GM18870 (cell line): ENCODE data around the gene KLK6.

Experiments used
- ATAC-seq: cut with Tn5 transposase; IDR thresholded peaks from one replicate; pipeline ENCODE4 v1.9.1; 2021; ENCODE audit warnings: moderate library complexity; ENCODE audit not compliant: unreplicated experiment

The KLK6 gene

DNA sequence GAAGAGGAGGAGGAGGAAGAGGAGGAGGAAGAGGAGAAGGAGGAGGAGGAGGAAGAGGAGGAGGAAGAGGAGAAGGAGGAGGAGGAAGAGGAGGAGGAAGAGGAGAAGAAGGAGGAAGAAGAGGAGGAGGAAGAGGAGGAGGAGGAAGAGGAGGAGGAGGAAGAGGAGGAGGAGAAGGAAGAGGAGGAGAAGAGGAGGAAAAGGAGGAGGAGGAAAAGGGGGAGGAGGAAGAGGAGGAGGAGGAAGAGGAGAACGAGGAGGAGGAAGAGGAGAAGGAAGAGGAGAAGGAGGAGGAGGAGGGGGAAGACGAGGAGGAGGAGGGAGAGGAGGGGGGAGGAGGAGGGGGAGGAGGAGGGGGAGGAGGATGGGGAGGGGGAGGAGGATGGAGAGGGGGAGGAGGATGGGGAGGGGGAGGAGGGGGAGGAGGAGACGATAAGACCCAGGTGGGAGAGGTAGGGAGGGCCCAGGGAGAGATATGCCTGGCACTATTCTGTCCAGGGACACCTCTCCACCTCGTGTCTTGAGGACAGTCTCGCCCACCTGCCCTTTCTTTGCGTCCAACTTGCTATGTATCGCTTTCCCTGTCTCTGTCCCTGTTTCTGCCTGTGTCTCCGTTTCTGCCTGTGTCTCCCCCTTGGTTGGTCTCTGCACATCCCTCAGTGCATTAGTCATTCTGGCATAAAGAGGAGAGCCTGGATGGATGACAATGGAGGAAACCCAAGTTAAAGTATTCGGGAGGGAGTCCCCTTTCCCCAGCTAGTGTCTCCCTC is 9.5 kb downstream of the KLK6 start:
- ATAC-seq = no peak

DNA sequence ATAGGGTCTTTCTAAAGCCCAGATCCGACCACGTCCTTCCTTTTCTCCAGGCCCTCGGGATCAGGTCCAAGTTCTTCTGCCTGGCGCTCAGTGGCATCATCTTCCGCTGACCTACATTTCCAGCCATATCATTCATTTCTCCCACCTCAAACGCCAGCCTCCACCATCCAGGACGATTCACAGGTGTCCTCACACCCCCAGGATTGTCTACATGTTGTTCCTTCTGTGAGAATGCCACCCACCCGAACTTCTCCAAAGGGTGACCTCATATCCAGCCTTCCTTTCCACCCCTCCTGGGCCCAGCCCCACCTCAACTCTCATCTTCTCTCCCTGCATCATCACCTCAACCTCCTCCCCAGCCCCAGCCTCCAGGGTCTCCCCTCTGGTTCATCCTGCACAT is 11.8 kb downstream of the KLK6 start:
- no peak for ATAC-seq

DNA sequence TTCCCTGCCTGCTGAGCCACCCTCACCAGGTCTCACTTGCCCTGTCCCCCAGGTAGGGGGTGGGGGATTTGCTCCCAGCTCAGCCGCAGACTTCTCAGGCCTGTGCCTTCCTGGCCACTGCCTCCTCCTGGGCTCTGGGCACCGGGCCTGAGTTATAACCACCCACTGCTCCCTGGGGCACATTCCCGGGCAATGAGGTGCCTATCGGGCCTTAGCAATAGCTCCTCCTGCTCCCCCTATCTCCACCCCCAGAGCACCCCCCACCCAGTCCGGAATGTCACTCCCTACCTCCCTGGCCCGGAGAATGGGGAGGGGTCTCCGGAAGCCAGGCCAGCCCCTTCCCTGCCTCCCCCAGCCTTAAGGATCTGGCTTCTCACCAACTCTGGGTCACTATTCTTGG is 16.5 kb downstream of the KLK6 start, which contains the start of gene KLK5:
TSS of gene KLK5 (minus strand) at position 129 of the 400 bp plus-strand sequence. CDS start 381 bp downstream, outside the sequence.
- ATAC-seq = no peak

DNA sequence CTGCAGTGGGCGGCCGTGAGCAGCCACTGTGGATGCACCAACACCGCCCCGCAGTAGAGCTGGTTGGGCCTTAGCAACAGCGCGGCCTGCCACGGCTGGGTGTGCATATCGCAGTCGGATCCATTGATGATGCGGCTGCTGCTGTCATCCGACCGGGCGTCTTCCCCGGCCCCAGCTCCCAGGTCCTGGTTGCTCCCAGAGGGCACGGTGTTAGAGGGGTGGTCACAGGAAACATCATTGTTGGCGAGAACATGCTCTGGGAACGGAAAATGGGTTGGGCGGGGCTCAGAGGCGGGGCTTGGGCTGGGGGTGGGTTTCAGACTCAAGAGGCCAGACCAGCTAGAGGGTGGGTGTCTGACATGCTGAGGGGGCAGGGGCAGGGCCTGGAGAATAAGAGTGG is 19.5 kb downstream of the KLK6 start:
- no peak for ATAC-seq

DNA sequence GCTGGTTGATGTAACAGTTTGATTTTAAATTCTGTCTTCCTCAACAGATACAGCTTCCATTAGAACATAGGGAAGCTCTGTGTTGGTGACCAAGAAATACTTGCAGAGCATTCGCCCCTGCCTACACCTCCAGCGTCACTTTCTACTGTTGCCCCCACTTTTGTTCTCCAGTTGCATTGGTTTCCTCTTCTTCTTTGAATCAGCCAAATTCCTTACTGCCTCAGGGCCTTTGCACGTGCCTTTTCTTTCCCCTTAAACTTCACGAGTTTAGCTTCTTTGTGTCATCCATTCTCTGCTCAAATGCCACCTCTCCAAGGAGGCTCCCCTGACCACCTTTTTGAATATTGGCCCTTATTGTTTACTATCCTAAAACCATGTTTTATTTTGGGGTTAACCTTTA is 22.3 kb downstream of the KLK6 start:
- ATAC-seq = no peak

DNA sequence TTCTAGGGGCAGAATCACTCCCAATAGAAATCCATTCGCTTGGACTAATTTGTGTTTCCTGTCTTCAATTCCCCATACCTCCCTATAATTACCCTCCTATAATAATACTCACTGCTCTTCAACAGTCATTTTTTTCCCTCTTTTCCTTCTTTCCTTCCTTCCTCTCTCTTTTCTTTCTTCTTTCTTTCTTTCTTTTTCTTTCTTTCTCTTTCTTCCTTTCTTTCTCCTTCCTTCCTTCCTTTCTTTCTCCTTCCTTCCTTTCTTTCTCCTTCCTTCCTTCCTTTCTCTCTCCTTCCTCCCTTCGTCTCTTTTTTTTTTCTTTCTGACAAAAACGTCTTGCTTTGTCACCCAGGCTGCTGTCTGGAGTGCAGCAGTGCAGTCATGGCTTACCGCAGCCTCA is 24.6 kb downstream of the KLK6 start:
- ATAC-seq = no peak

DNA sequence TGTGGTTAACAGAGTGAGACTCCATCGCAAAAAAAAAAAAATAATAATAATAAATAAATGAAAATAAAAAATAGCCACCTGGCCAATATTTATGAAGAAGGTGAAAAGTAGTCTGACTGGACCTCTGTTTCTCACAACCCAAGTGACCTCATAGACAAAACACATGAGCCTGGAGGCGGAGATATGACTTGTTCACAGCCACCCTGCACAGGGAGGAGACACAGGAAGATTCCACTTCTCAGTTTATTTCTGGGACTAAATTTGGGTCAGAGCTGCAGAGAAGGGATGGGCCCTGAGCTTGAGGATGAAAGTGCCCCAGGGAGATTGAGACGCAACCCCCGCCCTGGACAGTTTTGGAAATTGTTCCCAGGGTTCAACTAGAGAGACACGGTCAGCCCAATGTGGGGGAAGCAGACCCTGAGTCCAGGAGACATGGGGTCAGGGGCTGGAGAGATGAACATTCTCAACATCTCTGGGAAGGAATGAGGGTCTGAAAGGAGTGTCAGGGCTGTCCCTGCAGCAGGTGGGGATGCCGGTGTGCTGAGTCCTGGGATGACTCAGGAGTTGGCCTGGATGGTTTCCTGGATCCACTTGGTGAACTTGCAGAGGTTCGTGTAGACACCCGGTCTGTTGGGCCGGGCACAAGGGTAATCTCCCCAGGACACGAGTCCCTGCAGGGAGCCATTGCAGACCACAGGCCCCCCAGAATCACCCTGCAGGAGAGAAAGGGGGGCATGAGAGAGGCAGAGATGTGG is 26.1 kb downstream of the KLK6 start:
- ATAC-seq = no peak

DNA sequence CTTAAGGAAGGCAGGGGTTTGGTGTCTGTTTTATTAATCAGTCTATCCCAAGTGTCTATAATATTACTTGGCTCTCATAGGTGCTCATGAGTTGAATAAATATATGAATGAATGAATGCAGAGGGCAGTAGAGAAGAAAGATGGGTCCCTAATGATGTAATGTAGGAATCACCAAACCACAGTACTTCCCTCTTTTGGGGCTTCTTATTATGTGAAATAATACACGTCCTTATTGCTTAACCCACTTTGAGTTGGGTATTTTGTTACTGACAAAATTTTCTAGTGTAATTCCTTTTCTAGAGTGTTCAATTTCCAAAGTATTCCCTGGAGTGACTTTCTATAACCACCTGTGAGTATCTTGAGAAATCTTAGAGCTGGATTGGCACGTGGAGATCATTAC is 29.8 kb downstream of the KLK6 start:
- no peak for ATAC-seq

DNA sequence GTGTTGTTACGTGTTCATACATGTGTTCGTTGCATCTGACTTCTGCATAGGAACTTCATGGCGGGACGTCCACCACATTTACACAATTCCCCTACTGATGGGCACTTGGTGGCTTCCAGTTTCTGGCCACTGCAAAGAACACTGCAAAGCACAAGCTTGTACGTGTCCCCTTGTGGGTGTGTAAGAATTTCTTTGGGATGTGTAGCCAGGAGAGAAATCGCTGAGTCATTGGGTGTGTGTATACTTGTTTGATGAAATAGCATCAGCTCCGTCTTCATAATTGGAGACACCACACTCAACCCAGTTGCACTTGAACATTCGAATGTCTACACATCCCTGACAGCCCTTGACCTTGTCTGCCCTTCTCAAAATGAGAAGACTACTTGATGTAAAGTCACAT is 35.8 kb downstream of the KLK6 start:
- ATAC-seq = no peak

DNA sequence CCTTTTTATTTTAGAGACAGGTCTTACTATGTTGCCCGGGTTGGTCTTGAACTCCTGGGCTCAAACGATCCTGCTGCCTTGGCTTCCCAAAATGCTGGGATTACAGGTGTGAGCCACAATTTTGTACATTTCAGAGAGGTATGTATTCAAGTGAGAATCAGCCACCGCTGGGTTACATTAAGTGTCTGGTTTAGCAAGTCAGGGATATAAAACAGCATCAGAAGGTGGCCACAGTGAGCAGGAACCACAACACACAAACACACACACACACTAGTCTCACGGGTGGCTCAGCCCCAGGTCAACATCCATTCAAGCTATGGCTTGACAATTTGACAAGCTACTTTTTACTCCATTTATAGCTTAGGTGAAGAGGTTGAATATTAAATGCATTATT is 36.7 kb downstream of the KLK6 start:
- ATAC-seq = no peak

DNA sequence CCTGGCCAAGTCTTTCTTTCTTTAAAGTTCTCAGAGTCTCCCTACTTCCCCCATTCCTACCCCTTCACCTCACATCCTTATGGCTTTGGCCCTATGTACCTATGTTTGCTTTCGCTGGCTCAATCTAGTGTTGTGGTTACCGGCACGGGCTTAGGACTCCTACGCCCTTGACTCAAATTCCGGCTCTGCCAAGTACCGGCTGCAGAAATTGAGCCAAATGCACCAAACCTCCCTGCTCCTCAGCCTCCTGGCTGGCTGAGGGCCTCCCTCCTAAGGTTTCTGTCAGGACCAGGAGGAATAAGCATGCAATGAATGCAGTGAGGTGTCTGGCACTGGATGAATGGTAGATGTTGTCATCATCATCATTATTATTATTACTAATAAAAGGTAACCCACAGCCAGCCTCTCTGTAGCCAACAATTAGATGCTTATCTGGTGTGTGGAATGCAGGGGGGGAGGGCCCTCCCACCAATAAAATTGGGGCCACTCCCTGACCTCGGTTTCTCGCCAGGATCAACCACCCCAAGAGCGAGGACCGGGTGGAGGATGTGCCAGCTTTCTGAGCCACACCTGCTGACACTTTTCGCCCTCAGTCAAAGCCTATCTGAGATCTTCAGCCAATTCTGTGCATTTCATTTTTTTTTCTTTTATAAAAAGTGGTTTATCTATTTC is 37.2 kb downstream of the KLK6 start:
- ATAC-seq = no peak

DNA sequence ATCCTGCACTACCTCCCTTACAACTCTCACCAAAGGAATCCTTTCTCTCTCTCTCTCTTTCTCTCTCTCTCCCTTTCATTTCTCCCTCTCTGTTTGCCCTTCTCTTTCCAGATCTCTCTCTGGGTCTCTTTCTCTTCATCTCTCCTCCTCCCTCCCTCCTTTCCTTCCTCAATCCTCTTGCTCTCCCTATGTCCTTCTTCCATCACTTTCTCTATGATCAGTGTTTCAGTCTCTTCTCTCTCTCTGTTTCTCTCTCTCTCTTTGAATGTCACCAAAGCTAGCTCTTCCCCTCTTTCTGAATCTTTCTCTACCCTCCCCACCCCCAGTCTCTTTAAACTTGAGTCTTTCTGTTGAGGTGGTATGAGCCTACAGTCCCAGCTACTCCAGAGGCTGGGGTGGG is 38.4 kb downstream of the KLK6 start:
- ATAC-seq = no peak

DNA sequence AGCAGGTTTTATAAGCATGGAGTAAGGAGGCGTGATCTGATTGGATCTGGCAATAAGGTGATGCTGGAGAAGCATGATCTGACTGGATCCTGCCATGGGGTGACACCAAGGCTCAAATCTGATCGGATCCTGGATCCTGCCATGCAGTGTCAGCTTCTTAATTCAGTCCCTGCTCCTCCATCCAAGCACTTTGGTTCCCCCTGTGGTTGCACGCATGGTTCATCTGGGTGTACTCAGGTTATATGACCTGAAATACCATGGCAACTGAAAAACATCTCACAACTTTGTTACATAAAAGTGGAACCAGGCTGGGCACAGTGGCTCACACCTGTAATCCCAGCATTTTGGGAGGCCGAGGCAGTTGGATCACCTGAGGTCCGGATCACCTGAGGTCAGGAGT is 40.6 kb downstream of the KLK6 start:
- no peak for ATAC-seq

DNA sequence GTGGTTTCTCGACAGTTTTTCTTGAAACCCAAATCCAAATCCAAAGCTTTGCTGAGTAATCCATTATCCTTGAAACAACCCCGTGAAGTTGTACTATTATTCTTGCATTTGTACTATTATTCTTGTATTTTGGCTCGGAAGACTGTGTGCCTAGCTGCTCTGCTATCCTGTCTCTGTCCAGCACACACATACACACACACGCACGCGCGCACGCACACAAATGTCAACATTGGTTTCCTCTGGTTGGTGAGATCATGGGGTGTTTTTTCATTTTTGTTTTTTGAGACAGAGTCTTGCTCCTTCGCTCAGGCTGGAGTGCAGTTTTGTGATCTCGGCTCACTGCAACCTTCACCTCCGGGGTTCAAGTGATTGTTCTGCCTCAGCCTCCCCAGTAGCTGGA is 43.2 kb downstream of the KLK6 start:
- ATAC-seq = no peak

DNA sequence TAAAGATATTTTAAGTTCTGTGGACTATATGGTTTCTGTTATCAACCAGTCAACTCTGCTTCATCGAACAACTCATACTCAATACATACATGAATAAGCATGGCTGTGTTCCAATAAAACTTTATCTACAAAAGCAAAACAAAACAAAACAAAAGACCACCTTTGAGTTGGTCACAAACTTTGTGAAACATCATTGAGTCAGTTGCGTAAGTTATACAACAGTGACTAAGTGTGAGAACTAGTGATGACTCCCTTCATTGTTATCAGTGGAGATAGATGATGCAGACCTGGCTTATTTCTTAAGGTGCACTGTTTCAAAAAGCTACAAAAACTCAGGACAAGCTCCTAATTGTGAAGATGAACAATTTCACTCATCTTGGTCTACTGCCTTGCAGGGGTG is 43.7 kb downstream of the KLK6 start:
- ATAC-seq = no peak

DNA sequence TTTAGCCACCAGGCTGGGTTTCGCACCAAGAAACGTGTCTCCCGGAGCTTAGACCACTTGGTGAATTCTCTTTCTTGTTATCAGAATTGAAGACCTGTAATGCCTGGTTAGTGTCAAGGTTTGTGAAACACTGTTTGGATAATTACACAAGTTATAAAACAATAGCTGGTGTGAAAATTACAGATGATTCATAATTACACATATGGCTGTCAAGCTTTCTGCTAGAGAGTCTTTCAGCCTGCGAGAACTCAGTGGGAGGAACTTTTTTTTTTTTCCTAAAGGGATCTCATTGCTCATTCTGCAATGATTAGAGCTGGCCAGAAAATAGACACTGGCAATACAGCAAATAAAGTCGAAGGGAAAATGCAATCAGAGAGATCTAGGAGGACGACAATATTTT is 44.8 kb downstream of the KLK6 start:
- ATAC-seq = no peak

DNA sequence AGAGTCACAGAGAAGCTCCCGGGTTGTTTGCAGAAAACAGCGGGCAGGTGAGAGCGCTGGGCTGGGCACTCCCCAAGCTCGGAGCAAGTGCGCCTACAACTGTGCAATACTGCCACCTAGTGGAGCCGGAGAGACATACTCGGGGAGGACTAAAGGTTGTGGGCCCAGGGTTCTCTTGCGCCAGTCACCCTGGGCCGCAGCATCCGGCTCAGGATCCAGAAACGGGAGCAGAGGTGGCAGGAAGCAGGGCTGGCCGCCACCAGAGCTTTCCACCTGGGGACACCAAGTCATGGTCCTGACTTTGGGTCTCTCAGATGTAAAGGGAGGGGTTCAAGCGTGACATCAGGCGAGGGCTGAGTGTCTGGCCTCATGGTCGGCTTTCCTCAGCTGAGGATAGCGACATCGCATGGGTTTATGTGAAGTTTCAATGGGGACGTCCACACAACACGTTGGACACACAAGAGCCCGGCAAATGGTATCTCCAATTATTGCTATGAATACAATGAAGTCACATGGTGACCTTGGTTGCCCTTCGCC is 47.0 kb downstream of the KLK6 start:
- ATAC-seq = peak; percentile 74

DNA sequence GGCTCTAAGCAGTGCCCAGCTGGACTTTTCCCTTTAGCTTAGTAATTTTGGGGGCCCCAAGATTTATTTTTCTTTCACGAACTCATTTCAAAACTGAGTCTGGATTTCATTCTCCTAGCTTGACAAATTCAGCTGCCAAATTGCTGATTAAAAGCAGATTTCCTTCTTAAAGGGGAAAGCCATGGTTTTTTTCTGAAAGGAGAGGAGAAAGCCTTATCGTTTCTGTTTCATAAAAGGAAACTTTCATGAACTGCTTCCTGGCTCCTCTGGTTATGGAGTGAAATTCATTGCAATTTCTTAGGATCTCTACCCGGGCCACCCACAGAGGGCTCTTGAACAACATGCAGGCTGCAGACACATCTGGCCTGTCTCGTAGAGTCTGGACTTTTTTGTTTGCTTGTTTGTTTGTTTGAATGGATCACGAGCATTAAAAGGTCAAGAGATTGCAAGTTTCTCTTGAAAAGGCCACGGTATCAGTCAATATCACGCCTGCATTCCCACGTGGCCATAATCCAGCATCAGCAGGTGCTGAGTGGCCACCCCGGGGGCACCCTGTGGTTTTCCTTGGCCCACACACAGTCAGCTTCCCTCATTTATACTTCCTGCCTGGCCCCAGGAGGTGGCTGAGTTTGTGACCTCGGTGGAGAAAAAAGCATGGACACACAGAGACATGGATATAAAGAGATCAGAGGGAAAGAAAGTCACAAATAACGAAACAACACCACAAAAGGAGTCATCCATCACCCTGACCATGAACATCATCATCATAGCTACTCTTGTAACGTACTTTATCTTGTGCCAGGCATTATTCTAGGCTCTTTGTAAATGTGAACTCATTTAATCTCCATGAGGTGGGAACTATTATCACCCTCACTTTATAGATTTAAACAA is 47.7 kb downstream of the KLK6 start:
- ATAC-seq = peak; percentile 17

DNA sequence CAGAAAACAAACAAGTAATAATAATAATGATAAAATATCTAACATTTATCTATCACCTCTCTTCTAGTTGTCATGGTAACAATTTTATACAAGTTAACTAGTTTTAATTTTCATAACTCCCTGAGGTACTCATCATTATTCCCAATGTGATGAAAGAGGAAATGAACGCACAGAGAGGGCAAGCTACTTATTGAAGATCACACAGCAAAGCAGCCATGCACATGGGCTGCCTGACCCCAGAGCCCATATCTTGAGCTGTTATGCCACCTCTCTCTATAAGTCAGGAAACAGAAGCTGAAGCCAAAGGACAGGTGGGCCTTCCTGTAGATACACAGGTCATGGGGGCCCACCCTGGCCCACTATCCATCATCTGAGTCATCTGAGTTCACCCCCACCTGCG is 53.3 kb downstream of the KLK6 start:
- ATAC-seq = no peak
